ENCODE data around the gene DCD. TPM values are rescaled to one million over a fixed set of nuclear protein-coding genes. Genes with fewer than 3 reads are reported as not detected.

Gene DCD
- total and polyA plus RNA-seq, 2 donors from 2014 or later = not detected

GRCh38 chr12:54663603-54664002 is 15.4 kb upstream of the DCD start:
- Histone ChIP-seq H3K27ac (ENCODE audit: low read depth in 2 of 2, low read length in 2 of 2) (no peak overlapping the region), H3K9me3 (ENCODE audit: control insufficient read depth in 2 of 3, insufficient read depth in 1 of 3, low read length in 3 of 3) (no peaks in the 10 kb centered on the region), H3K27me3 (ENCODE audit: control insufficient read depth, insufficient read depth, low read length) (no peaks in the 10 kb centered on the region), H3K9ac (ENCODE audit: low read length in 3 of 3) (no peak overlapping the region), H3K36me3 (ENCODE audit: control insufficient read depth in 2 of 3, insufficient read depth in 3 of 3, low read length in 3 of 3) (no peaks in the 10 kb centered on the region), H3K4me1 (ENCODE audit: control insufficient read depth in 2 of 3, insufficient read depth in 2 of 3, low read depth in 1 of 3, low read length in 3 of 3) (no peaks in the 10 kb centered on the region), H3K4me3 (ENCODE audit: low read length in 3 of 3) (no peak overlapping the region)
- DNase-seq (no peak), FAIRE-seq (peak; percentile 94)
- intact Hi-C loops (cut with DNase I) = no loop called here
- TF ChIP-seq, protein P1, sequence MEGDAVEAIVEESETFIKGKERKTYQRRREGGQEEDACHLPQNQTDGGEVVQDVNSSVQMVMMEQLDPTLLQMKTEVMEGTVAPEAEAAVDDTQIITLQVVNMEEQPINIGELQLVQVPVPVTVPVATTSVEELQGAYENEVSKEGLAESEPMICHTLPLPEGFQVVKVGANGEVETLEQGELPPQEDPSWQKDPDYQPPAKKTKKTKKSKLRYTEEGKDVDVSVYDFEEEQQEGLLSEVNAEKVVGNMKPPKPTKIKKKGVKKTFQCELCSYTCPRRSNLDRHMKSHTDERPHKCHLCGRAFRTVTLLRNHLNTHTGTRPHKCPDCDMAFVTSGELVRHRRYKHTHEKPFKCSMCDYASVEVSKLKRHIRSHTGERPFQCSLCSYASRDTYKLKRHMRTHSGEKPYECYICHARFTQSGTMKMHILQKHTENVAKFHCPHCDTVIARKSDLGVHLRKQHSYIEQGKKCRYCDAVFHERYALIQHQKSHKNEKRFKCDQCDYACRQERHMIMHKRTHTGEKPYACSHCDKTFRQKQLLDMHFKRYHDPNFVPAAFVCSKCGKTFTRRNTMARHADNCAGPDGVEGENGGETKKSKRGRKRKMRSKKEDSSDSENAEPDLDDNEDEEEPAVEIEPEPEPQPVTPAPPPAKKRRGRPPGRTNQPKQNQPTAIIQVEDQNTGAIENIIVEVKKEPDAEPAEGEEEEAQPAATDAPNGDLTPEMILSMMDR (IDR thresholded peaks at IDR 0.05; ENCODE audit: borderline replicate concordance, extremely low read depth, insufficient read depth) = no peak

DNA sequence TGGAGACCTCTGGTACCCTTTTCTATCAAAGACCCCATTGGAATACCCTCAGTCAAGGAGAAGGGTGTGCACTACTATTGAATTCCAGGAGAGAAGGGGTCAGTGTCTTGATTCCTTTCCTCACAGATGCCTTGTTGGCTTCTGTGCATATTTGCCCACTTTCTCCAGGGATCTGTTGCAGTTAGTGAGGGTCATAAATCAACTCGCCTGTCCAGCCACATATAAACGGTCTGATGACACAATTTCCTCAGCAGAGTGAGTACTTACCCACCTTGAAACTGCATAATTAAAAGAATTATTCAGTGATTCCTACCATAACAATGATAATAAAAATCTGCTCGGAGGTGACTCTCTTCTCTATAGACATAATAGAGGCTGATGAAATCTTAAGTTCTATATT is 13.9 kb upstream of the DCD start:
- H3K9ac ChIP-seq (ENCODE audit: low read length in 3 of 3) = no peak overlapping the region
- intact Hi-C loops (cut with DNase I) = no loop called here
- DNase-seq (peak in 2 of 5 donors; percentile 25 to 39), FAIRE-seq (no peak)
- no peak overlapping the region for H3K4me3 ChIP-seq (ENCODE audit: low read length in 3 of 3)
- H3K27me3 ChIP-seq (ENCODE audit: control insufficient read depth, insufficient read depth, low read length) = no peaks in the 10 kb centered on the region
- H3K27ac ChIP-seq (ENCODE audit: low read depth in 2 of 2, low read length in 2 of 2) = no peak overlapping the region
- H3K9me3 ChIP-seq (ENCODE audit: control insufficient read depth in 2 of 3, insufficient read depth in 1 of 3, low read length in 3 of 3) = no peaks in the 10 kb centered on the region
- TF ChIP-seq, protein P1 (IDR thresholded peaks at IDR 0.05; ENCODE audit: borderline replicate concordance, extremely low read depth, insufficient read depth) = no peak
- H3K4me1 ChIP-seq (ENCODE audit: control insufficient read depth in 2 of 3, insufficient read depth in 2 of 3, low read depth in 1 of 3, low read length in 3 of 3) = no peaks in the 10 kb centered on the region
- H3K36me3 ChIP-seq (ENCODE audit: control insufficient read depth in 2 of 3, insufficient read depth in 3 of 3, low read length in 3 of 3) = no peaks in the 10 kb centered on the region

DNA sequence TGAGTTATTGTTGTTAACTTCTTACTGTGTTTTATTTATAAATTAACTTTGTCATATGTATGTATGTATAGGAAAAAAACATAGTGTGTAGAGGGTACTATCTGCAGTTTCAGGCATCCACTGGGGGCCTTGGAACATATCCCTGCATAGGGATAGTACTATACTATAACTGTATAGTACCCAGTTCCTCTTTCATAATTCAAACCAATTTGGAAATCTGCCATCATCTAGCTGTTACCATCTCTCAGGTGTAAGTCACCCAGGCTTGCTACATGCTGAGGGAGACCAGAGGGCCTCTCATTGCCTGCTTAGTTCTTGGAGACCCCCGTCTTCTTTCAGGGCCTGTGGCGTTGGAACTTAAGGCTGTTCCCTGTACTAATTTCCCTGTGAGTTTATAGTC is 12.9 kb upstream of the DCD start:
- intact Hi-C loops (cut with DNase I) = no loop called here
- FAIRE-seq (no peak), DNase-seq (no peak)
- H3K4me3 ChIP-seq (ENCODE audit: low read length in 3 of 3) = no peak overlapping the region
- no peaks in the 10 kb centered on the region for H3K9me3 ChIP-seq (ENCODE audit: control insufficient read depth in 2 of 3, insufficient read depth in 1 of 3, low read length in 3 of 3)
- no peak overlapping the region for H3K9ac ChIP-seq (ENCODE audit: low read length in 3 of 3)
- H3K36me3 ChIP-seq (ENCODE audit: control insufficient read depth in 2 of 3, insufficient read depth in 3 of 3, low read length in 3 of 3) = no peaks in the 10 kb centered on the region
- no peak overlapping the region for H3K27ac ChIP-seq (ENCODE audit: low read depth in 2 of 2, low read length in 2 of 2)
- H3K27me3 ChIP-seq (ENCODE audit: control insufficient read depth, insufficient read depth, low read length) = no peaks in the 10 kb centered on the region
- no peaks in the 10 kb centered on the region for H3K4me1 ChIP-seq (ENCODE audit: control insufficient read depth in 2 of 3, insufficient read depth in 2 of 3, low read depth in 1 of 3, low read length in 3 of 3)
- TF ChIP-seq, protein P1 (IDR thresholded peaks at IDR 0.05; ENCODE audit: borderline replicate concordance, extremely low read depth, insufficient read depth) = no peak

DNA sequence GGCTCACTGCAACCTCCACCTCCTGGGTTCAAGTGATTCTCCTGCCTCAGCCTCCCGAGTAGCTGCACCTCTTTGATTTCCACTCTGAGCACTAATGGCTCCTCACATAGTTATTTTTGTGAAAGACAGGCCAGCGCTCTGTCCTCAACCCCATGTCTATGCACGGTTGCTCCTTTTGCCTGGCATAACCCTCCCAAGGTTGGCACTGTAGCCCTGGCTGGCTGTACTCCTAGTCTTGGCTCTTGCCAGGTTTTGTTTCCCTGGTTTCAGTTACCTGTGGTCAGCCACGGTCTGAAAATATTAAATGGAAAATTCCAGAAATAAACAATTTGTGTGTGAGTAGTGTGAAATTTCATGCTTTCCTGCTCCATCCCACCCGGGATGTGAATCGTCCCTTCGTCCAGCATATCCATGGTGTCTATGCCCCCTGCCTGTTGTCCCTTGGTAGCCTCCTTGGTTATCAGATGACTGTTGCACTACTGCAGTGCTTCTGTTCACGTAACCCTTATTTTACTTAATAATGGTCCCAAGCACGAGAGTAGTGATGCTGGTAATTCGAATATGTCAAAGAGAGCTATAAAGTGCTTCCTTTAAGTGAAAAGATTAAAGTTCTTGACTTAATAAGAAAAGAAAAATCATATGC is 12.3 kb upstream of the DCD start:
- no peak overlapping the region for H3K9ac ChIP-seq (ENCODE audit: low read length in 3 of 3)
- TF ChIP-seq, protein P1 (IDR thresholded peaks at IDR 0.05; ENCODE audit: borderline replicate concordance, extremely low read depth, insufficient read depth) = no peak
- intact Hi-C loops (cut with DNase I) = no loop called here
- H3K4me3 ChIP-seq (ENCODE audit: low read length in 3 of 3) = no peak overlapping the region
- FAIRE-seq (no peak), DNase-seq (no peak)
- no peaks in the 10 kb centered on the region for H3K27me3 ChIP-seq (ENCODE audit: control insufficient read depth, insufficient read depth, low read length)
- H3K4me1 ChIP-seq (ENCODE audit: control insufficient read depth in 2 of 3, insufficient read depth in 2 of 3, low read depth in 1 of 3, low read length in 3 of 3) = no peaks in the 10 kb centered on the region
- no peaks in the 10 kb centered on the region for H3K36me3 ChIP-seq (ENCODE audit: control insufficient read depth in 2 of 3, insufficient read depth in 3 of 3, low read length in 3 of 3)
- no peaks in the 10 kb centered on the region for H3K9me3 ChIP-seq (ENCODE audit: control insufficient read depth in 2 of 3, insufficient read depth in 1 of 3, low read length in 3 of 3)
- no peak overlapping the region for H3K27ac ChIP-seq (ENCODE audit: low read depth in 2 of 2, low read length in 2 of 2)
